DND-41 (cell line): Measurements from ENCODE around the gene RASGRP2.

Experiments
- ATAC-seq: fragments of 200-7000 bp; cut with Tn5 transposase; 3 replicates; pipeline ENCODE4 v1.9.1; 2021; ENCODE audit warnings: low read depth; ENCODE audit not compliant: insufficient read depth
- DNase-seq: peaks from one replicate; pipeline ENCODE4 v3.0.0-alpha.2; 2020
- H2AFZ ChIP-seq: 2 replicates; pipeline ENCODE4 v1.6.0; 2012; ENCODE audit warnings: low read depth, low read length
- H3K27ac ChIP-seq: 2 replicates; pipeline ENCODE4 v1.5.1; 2012; ENCODE audit warnings: low read length, inconsistent platforms
- H3K27me3 ChIP-seq: fragments of 200-600 bp; sonication (generic); 2 replicates; pipeline ENCODE4 v1.6.0; 2012; ENCODE audit warnings: low read length, mild to moderate bottlenecking, inconsistent platforms; ENCODE audit not compliant: insufficient read depth, poor library complexity
- H3K36me3 ChIP-seq: 2 replicates; pipeline ENCODE4 v1.5.1; 2012; ENCODE audit warnings: low read length, inconsistent platforms; ENCODE audit not compliant: insufficient read depth
- H3K4me1 ChIP-seq: 2 replicates; pipeline ENCODE4 v1.5.1; 2012; ENCODE audit warnings: mild to moderate bottlenecking, low read length; ENCODE audit not compliant: insufficient read depth
- H3K4me2 ChIP-seq: 2 replicates; pipeline ENCODE4 v1.6.0; 2012; ENCODE audit warnings: mild to moderate bottlenecking, moderate library complexity, low read length, inconsistent platforms; ENCODE audit not compliant: insufficient read depth
- H3K4me3 ChIP-seq, 2 experiments: fragments of 200-600 bp in 1 of 2; shearing (Covaris generic) in 1 of 2; 2 replicates each; pipeline ENCODE4 v1.5.1; 2012 to 2016; ENCODE audit warnings: inconsistent platforms in 2 of 2, low read length in 2 of 2, mild to moderate bottlenecking in 2 of 2, low read depth in 1 of 2, moderate library complexity in 1 of 2
- H3K79me2 ChIP-seq: 2 replicates; pipeline ENCODE4 v1.6.0; 2012; ENCODE audit warnings: low read length, inconsistent platforms; ENCODE audit not compliant: insufficient read depth
- H3K9ac ChIP-seq: 2 replicates; pipeline ENCODE4 v1.6.0; 2012; ENCODE audit warnings: low read depth, mild to moderate bottlenecking, inconsistent platforms, low read length, moderate library complexity
- H3K9me3 ChIP-seq: 2 replicates; pipeline ENCODE4 v1.5.1; 2012; ENCODE audit warnings: low read length, moderate library complexity, mild to moderate bottlenecking, inconsistent platforms; ENCODE audit not compliant: insufficient read depth, severe bottlenecking
- H4K20me1 ChIP-seq: 2 replicates; pipeline ENCODE4 v1.6.0; 2012; ENCODE audit warnings: low read length; ENCODE audit not compliant: insufficient read depth
- EZH2 ChIP-seq: IDR thresholded peaks from 3 replicates; pipeline ENCODE4 v1.6.1; 2012; ENCODE audit warnings: borderline replicate concordance, low read depth, mild to moderate bottlenecking, moderate library complexity, low read length, inconsistent platforms; ENCODE audit not compliant: severe bottlenecking
- TF ChIP-seq, protein P1 (sequence below): IDR thresholded peaks from 2 replicates; pipeline ENCODE4 v1.5.1; 2012; ENCODE audit warnings: borderline replicate concordance, low read length, moderate library complexity, mild to moderate bottlenecking; ENCODE audit not compliant: poor library complexity, severe bottlenecking; ENCODE audit errors: extremely low read depth

RASGRP2 gene

DNA sequence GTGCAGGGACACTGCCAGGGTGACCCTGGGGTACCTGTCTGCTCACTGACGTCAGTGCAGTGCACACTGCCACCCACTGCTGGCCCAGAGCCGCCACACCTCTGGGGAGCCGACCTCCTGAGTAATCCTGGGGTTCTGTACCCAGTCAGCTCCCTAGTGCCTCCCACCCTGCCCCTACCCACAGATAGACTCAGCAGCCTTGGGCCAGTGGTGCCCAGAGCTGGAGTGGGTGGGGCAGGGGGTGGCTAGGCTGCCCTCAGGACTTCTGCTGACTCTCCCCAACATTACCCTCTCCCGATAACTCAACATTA lies 26.7 kb downstream of the RASGRP2 start:
- ATAC-seq (no peak), DNase-seq (no peak)
- no peak overlapping the region for H3K27ac ChIP-seq
- no peaks in the 10 kb centered on the region for H3K4me1 ChIP-seq
- peaks cover 15% of the 10 kb centered on the region for H3K27me3 ChIP-seq
- 0 out of 2 replicates have a peak, but pooled peaks cover 6% of the 10 kb centered on the region for H4K20me1 ChIP-seq
- H3K9ac ChIP-seq = no peak overlapping the region
- H3K4me3 ChIP-seq = no peak overlapping the region
- H3K79me2 ChIP-seq = no peaks in the 10 kb centered on the region
- TF ChIP-seq, protein P1, sequence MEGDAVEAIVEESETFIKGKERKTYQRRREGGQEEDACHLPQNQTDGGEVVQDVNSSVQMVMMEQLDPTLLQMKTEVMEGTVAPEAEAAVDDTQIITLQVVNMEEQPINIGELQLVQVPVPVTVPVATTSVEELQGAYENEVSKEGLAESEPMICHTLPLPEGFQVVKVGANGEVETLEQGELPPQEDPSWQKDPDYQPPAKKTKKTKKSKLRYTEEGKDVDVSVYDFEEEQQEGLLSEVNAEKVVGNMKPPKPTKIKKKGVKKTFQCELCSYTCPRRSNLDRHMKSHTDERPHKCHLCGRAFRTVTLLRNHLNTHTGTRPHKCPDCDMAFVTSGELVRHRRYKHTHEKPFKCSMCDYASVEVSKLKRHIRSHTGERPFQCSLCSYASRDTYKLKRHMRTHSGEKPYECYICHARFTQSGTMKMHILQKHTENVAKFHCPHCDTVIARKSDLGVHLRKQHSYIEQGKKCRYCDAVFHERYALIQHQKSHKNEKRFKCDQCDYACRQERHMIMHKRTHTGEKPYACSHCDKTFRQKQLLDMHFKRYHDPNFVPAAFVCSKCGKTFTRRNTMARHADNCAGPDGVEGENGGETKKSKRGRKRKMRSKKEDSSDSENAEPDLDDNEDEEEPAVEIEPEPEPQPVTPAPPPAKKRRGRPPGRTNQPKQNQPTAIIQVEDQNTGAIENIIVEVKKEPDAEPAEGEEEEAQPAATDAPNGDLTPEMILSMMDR = no peak
- no peak for TF ChIP-seq EZH2
- H3K36me3 ChIP-seq = no peaks in the 10 kb centered on the region
- H3K9me3 ChIP-seq = no peaks in the 10 kb centered on the region
- H2AFZ ChIP-seq = no peak overlapping the region
- no peak overlapping the region for H3K4me2 ChIP-seq

DNA sequence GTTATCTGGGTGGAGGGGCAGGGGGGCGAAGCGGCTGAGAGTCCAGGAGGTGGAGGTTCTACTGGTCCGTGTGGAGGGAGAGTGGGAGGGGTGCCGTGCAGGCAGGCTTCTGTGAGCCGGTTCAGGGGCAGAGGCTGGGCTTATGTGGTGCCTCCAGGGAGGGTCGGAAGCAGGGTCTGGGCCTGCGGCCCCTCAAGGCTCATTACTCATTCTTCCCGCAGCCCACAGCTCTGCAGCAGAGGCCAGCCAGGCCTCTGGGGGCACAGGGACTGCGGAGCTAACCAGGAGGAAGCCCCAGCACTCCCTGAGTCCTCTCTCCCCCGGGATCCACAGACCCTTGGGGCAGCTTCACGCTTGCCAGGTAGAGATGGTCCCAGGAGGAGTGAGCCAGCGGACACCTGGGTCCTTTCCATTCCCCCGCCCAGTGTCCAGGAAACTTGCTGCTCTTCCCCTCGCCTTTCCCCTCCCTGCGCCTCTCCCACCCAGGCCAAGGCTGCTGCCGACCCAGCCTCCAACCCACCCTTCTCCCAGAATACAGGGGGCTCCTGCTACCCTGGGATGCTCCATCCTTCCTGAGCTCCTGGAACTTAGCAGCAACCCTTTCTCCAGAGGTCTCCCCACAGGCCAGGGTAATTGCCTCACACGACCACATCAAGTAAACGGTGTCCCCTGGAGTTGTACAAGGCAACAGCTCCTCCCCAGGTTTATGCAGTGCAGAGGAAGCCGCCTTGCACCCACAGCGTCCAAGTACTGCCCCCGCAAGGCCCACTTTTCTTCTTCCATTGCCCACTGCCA lies 27.3 kb downstream of the RASGRP2 start:
- no peak overlapping the region for H3K4me3 ChIP-seq
- H3K36me3 ChIP-seq = no peaks in the 10 kb centered on the region
- H3K27ac ChIP-seq = no peak overlapping the region
- H3K79me2 ChIP-seq = no peaks in the 10 kb centered on the region
- peaks cover 10% of the 10 kb centered on the region for H3K27me3 ChIP-seq
- ATAC-seq = no peak
- H3K9me3 ChIP-seq = no peaks in the 10 kb centered on the region
- TF ChIP-seq EZH2 = no peak
- TF ChIP-seq, protein P1 = no peak
- no peaks in the 10 kb centered on the region for H3K4me1 ChIP-seq
- H3K4me2 ChIP-seq = no peak overlapping the region
- no peak for DNase-seq
- H4K20me1 ChIP-seq = peaks cover 2% of the 10 kb centered on the region; the same call in 1 of the 2 replicates
- H3K9ac ChIP-seq = no peak overlapping the region
- no peak overlapping the region for H2AFZ ChIP-seq

DNA sequence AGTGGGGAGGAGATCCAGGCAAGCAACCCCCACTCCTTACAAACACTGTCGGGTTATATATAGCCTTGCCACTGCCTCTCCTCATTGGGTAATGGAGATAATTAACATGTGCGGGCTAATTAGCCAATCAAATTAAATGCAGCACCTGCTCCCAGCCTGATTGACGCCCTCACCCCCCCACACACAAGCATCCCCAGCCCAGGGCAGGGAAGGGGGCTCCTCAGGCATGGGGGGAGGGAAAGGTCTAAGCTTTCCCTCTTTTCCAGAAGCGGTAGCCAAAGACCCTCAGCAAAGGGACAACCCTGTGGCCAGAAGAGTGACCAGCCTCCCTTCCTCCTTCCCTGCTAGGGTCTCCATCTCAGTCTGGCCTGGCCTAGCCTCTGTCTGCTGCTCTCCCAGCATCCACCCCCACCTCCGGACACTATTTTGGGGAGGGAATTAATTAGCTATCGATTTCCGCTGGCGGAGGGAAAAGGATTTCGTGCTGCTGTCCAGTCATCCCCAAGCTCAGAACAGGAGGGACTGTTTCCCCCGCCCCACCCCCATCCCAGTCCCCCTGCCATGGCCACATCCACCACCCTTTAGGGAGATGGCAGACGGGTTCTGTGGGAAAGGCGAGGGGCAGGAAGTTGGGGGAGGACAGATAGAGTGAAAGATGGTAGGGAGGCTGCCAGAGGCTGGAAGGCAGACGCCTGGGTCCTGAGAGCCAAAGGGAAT lies 28.0 kb downstream of the RASGRP2 start:
- Histone ChIP-seq H4K20me1 (peaks cover 3% of the 10 kb centered on the region; the same call in 1 of the 2 replicates), H2AFZ (no peak overlapping the region), H3K4me2 (no peak overlapping the region), H3K36me3 (no peaks in the 10 kb centered on the region), H3K9me3 (no peaks in the 10 kb centered on the region), H3K79me2 (no peaks in the 10 kb centered on the region), H3K4me1 (no peaks in the 10 kb centered on the region), H3K9ac (no peak overlapping the region), H3K27ac (no peak overlapping the region), H3K4me3 (no peak overlapping the region), H3K27me3 (peaks cover 10% of the 10 kb centered on the region)
- TF ChIP-seq EZH2 = no peak
- TF ChIP-seq, protein P1 = no peak
- ATAC-seq (no peak), DNase-seq (no peak)
